NCI-H526 treated with DMSO at 0.1 percent for 48 hours (cell line): ENCODE data around the gene GARS1.
"Not testable (repeated sequence)": the region's sequence is repeated elsewhere in the genome, so short reads cannot be mapped to it uniquely, and the experiment has no call there.

Experiments used
- DNase-seq: peaks from one replicate; lab custom pipeline; 2025; lab: John Stamatoyannopoulos, UW

The GARS1 gene

DNA sequence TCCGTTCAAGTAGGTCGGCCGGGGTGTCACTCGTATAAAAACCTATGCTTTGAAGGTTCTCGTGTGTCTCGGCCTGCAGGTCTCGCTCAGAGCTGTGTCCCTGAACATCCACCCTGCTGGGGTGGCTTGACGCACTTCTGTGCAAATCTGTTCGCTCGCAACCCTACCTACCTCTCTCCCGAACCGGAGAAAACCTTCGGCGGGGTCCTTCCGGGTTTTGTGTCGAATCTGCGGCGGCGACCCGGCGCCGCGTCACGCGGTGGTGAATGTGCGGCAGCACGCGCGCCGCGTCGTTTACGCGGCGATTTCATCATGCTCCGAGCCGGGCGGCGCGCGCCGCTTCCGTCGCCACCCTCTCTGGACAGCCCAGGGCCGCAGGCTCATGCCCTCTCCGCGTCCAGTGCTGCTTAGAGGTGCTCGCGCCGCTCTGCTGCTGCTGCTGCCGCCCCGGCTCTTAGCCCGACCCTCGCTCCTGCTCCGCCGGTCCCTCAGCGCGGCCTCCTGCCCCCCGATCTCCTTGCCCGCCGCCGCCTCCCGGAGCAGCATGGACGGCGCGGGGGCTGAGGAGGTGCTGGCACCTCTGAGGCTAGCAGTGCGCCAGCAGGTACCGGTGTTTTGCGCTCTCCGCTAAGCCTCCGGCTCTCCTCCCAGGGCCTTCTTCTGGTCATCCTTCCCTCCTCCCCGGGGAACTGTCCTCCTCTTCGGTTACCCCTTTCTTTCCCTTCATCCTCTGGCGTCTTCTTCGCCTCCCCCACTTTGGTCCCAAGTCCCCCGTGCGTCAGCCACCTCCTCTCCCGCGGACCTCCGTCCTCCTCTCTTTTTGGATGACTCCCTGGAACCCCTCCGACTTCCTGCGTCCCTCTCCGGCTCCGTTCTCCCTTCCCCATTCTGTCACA, at the start of gene GARS1:
Gene GARS1 (plus strand): TSS at position 339 of the 896 bp plus-strand sequence. CDS start 44 bp downstream, at position 383.
- DNase-seq = peak; percentile 83

GRCh38 chr7:30545791-30546555, 48.7 kb upstream of the GARS1 start:
- no peak for DNase-seq

GRCh38 chr7:30546596-30546995, 48.1 kb upstream of the GARS1 start:
- DNase-seq = no peak

- peak; percentile 48 for DNase-seq
Observed at GRCh38 chr7:30548845-30549244, 45.8 kb upstream of the GARS1 start.

DNA sequence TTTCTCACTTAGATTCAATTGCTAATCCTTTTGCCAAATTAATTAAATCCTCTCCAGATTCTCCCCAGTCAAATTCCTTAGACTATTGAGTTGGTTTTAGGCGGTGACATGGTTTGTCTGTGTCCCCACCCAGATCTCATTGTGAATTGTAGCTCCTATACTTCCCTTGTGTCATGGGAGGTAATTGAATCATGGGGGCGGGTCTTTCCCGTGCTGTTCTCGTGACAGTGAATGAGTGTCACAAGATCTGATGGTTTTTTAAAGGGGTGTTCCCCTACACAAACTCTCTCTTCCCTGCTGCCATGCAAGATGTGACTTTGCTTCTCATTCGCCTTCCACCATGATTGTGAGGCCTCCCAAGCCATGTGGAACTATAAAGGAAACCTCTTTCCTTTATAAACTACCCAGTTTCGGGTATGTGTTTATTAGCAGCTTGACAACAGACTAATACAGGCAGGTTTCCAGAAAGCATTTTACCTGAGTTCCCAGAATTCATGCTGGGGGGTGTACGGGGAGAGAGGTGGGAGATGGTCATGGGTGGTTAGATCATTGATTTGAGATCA, 44.7 kb upstream of the GARS1 start:
- no peak for DNase-seq

- DNase-seq = no peak
Observed at GRCh38 chr7:30552330-30552729, 42.3 kb upstream of the GARS1 start.

DNA sequence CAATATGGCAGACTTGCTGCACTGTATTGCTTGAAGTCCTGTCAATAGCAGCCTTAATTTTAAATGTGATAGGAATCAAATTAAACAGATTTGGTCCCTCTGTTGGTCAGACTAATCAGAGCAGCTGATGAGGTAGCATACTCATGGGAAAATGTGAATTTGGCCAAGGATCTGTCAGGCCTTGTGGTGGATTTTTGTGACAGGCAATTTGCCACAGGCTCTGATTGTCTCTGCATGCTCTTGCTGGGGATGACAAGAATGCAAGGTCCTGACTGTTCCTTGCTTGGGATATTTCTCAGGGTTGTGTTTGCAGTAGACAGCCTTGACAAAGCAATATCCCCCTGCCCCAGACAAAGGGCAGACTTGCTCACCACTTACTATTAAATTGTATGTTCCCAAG, 41.5 kb upstream of the GARS1 start:
- DNase-seq = no peak

DNA sequence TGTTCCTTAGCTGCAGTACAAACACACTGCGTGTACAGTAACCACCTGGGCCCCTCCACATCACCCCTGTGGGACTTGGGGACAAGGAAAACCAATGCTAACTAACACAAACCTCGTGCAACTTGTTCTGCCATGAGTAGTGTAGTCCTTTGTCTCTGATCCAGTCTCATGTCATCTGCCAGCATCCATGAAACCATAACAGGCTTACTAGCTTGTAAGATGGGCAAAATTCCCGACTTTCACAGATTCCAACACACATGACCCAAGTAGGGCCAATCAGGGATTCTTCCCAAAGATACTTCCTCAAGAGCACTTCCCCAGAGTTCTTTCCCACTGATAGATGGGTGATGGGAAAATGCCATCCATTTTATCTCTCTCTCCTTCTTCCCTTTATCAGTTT, 41.1 kb upstream of the GARS1 start:
- DNase-seq = no peak

GRCh38 chr7:30555525-30555924, 39.2 kb upstream of the GARS1 start:
- no peak for DNase-seq

- DNase-seq = no peak
Observed at GRCh38 chr7:30556840-30557239, 37.8 kb upstream of the GARS1 start.

GRCh38 chr7:30557245-30557644, 37.4 kb upstream of the GARS1 start:
- DNase-seq = no peak

- no peak for DNase-seq
Observed at GRCh38 chr7:30559611-30560010, 35.1 kb upstream of the GARS1 start.

GRCh38 chr7:30561389-30561788, 33.3 kb upstream of the GARS1 start:
- DNase-seq = no peak

DNA sequence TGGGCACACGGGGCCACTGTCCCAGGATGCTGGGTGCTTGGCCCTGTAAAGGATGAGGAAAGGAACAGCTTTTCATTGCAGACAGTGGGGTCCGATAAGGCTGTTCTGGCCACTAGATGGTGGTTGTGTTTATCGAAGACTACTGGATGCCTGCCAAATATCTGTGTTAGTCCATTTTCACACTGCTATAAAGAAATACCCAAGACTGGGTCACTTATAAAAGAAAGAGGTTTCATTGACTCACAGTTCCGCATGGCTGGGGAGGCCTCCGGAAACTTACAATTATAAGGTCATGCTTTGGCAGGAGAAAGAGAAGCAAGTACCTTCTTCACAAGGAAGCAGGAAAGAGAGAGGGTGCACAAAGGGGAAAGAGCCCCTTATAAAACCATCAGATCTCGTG, 32.2 kb upstream of the GARS1 start:
- DNase-seq = no peak

GRCh38 chr7:30562909-30563308, 31.8 kb upstream of the GARS1 start:
- no peak for DNase-seq

DNA sequence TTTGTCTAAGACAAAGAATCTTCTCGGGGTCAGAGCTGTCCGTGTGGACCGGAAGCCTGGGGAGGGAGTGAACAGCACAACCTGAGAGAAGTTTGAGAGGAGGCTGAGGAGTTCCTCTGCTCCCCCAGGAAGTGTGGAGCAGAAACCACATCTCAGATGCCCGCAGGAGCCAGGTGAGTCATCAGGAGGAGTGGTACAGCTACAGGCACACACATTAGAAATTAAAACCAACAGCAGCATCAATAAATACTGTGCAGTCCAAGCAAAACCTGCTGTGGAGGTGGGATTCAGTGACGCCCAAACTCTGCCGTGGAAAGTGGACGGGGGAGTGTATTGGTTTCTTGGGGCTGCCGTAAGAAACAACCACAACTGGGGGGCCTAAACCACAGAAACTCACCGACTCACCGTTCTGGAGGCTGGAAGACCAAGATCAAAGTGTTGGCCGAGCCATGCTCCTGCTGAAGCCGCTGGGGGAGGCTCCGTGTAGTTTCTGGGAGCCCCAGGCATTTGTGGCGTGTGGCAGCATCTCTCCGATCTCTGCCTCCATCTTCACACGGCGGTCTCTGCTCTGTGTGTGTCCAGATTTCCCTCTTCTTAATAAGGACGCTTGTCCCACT, 31.2 kb upstream of the GARS1 start:
- DNase-seq = no peak

GRCh38 chr7:30564243-30564892, 30.3 kb upstream of the GARS1 start:
- DNase-seq = peak; percentile 73

DNA sequence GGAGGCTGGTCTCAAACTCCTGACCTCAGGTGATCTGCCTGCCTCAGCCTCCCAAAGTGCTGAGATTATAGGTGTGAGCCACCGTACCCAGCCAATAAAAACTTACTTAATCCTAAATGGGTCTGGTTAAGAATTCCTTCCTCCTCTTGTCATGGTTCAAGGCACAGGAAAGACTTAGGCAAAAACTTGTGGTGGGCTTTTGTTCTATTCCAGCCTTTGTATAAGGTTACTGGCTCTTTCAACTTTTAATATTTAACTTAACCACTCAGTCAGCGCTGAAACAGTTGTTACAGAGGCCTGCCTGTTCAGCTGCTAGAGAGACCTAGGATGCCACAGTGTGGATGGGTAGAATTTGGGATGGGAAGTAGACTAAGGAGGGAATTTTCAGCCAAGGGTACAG, 28.1 kb upstream of the GARS1 start:
- DNase-seq = no peak

- no peak for DNase-seq
Observed at GRCh38 chr7:30567081-30567480, 27.6 kb upstream of the GARS1 start.

DNA sequence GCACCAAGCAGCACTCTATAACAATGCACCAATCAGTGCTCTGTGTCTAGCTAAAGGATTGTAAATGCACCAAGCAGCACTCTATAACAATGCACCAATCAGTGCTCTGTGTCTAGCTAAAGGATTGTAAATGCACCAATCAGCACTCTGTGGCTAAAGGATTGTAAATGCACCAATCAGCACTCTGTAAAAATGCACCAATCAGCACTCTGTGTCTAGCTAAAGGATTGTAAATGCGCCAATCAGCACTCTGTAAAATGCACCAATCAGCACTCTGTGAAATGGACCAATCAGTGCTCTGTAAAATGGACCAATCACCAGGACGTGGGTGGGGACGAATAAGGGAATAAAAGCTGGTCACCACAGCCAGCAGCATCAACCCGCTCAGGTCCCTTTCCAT, 24.4 kb upstream of the GARS1 start:
- DNase-seq = not testable (repeated sequence)

GRCh38 chr7:30572212-30572841, 22.4 kb upstream of the GARS1 start:
- DNase-seq = no peak
